HG02973 (cell line): ENCODE measurements around the gene CD4.

Experiments
- ATAC-seq: cut with Tn5 transposase; IDR thresholded peaks from one replicate; pipeline ENCODE4 v1.9.1; 2021; ENCODE audit warnings: moderate library complexity; ENCODE audit not compliant: unreplicated experiment

The CD4 gene

GRCh38 chr12:6843118-6843902 lies 54.0 kb downstream of the CD4 start:
- ATAC-seq = no peak

- ATAC-seq = no peak
Observed at GRCh38 chr12:6845395-6845794, 56.1 kb downstream of the CD4 start.

GRCh38 chr12:6846316-6846869 lies 57.1 kb downstream of the CD4 start:
- no peak for ATAC-seq

- no peak for ATAC-seq
Observed at GRCh38 chr12:6847676-6848075, 58.3 kb downstream of the CD4 start.

GRCh38 chr12:6849427-6849826 lies 60.1 kb downstream of the CD4 start:
- ATAC-seq = no peak

GRCh38 chr12:6849976-6850560 lies 60.7 kb downstream of the CD4 start:
- ATAC-seq = no peak

- ATAC-seq = no peak
Observed at GRCh38 chr12:6850796-6851152, 61.4 kb downstream of the CD4 start.

- peak; percentile 50 for ATAC-seq
Observed at GRCh38 chr12:6851153-6851920, 62.0 kb downstream of the CD4 start, which contains the start of gene CDCA3. Gene CDCA3 (minus strand): TSS chr12:6851286. CDS start chr12:6850952, 334 bp downstream.

- ATAC-seq = peak; percentile 65
Observed at GRCh38 chr12:6851921-6852650, 62.8 kb downstream of the CD4 start, which contains the start of gene USP5. Gene USP5 (plus strand): TSS chr12:6852150. CDS start chr12:6852180, 30 bp downstream.

- ATAC-seq = no peak
Observed at GRCh38 chr12:6852651-6853354, 63.5 kb downstream of the CD4 start.

- ATAC-seq = no peak
Observed at GRCh38 chr12:6853626-6854025, 64.3 kb downstream of the CD4 start.

GRCh38 chr12:6854036-6854435 lies 64.7 kb downstream of the CD4 start:
- no peak for ATAC-seq

GRCh38 chr12:6855322-6855721 lies 66.0 kb downstream of the CD4 start:
- no peak for ATAC-seq

- ATAC-seq = no peak
Observed at GRCh38 chr12:6858799-6859198, 69.5 kb downstream of the CD4 start.

- ATAC-seq = no peak
Observed at GRCh38 chr12:6860116-6860515, 70.8 kb downstream of the CD4 start.

GRCh38 chr12:6860942-6861341 lies 71.6 kb downstream of the CD4 start:
- no peak for ATAC-seq

GRCh38 chr12:6861391-6861790 lies 72.1 kb downstream of the CD4 start:
- ATAC-seq = no peak

GRCh38 chr12:6863033-6863432 lies 73.7 kb downstream of the CD4 start:
- ATAC-seq = no peak

GRCh38 chr12:6863586-6864321 lies 74.4 kb downstream of the CD4 start:
- ATAC-seq = no peak
